OCI-LY1 (cell line): ENCODE data around the gene MPPED2.

ENCODE experiments used
- H2AFZ ChIP-seq: fragments of 200-600 bp; sonication (generic), shearing (Covaris generic); 2 replicates; pipeline ENCODE4 v1.6.0; 2014; ENCODE audit warnings: antibody characterized with exemption, mild to moderate bottlenecking, low read length
- H3F3A ChIP-seq: fragments of 200-600 bp; sonication (generic), shearing (Covaris generic); 2 replicates; pipeline ENCODE4 v1.6.0; 2014; ENCODE audit warnings: mild to moderate bottlenecking, antibody characterized with exemption, low read length, moderate library complexity; ENCODE audit not compliant: insufficient read depth
- H3K27ac ChIP-seq: fragments of 200-600 bp; sonication (generic); 2 replicates; pipeline ENCODE4 v1.5.1; 2014; ENCODE audit warnings: low read length, mixed run types, mild to moderate bottlenecking, low read depth; ENCODE audit not compliant: poor library complexity, severe bottlenecking
- H3K27me3 ChIP-seq: fragments of 200-600 bp; sonication (generic); 2 replicates; pipeline ENCODE4 v1.6.0; 2014; ENCODE audit warnings: antibody characterized with exemption, mild to moderate bottlenecking, low read length, moderate library complexity; ENCODE audit not compliant: insufficient read depth
- H3K36me3 ChIP-seq: fragments of 200-600 bp; sonication (generic); 2 replicates; pipeline ENCODE4 v1.6.1; 2014; ENCODE audit warnings: mild to moderate bottlenecking, antibody characterized with exemption, low read length, moderate library complexity, mixed read lengths; ENCODE audit not compliant: insufficient read depth
- H3K4me1 ChIP-seq: fragments of 200-600 bp; sonication (generic); 2 replicates; pipeline ENCODE4 v1.5.1; 2014; ENCODE audit warnings: mild to moderate bottlenecking, low read length, moderate library complexity; ENCODE audit not compliant: insufficient read depth, severe bottlenecking
- H3K4me2 ChIP-seq: fragments of 200-600 bp; sonication (generic), shearing (Covaris generic); 2 replicates; pipeline ENCODE4 v1.6.1; 2014; ENCODE audit warnings: low read length
- H3K4me3 ChIP-seq: fragments of 200-600 bp; sonication (generic); 2 replicates; pipeline ENCODE4 v1.5.1; 2014; ENCODE audit warnings: low read length, low read depth, mild to moderate bottlenecking, mixed read lengths; ENCODE audit not compliant: poor library complexity, severe bottlenecking
- H3K79me2 ChIP-seq: fragments of 200-600 bp; shearing (Covaris generic); 2 replicates; pipeline ENCODE4 v1.6.1; 2016; ENCODE audit warnings: mixed run types, low read length, mixed read lengths; ENCODE audit not compliant: insufficient read depth
- H3K9ac ChIP-seq: fragments of 200-600 bp; sonication (generic), shearing (Covaris generic); 2 replicates; pipeline ENCODE4 v1.6.1; 2014; ENCODE audit warnings: mild to moderate bottlenecking, low read length, mixed read lengths
- H3K9me2 ChIP-seq: fragments of 200-600 bp; sonication (generic), shearing (Covaris generic); 2 replicates; pipeline ENCODE4 v1.6.1; 2014; ENCODE audit warnings: low read depth, mild to moderate bottlenecking, low read length, mixed read lengths
- H3K9me3 ChIP-seq: fragments of 200-600 bp; shearing (Covaris generic); 2 replicates; pipeline ENCODE4 v1.6.1; 2014; ENCODE audit warnings: low read length, mixed read lengths
- H4K20me1 ChIP-seq: fragments of 200-600 bp; sonication (generic), shearing (Covaris generic); 2 replicates; pipeline ENCODE4 v1.6.0; 2016; ENCODE audit warnings: mild to moderate bottlenecking, low read length; ENCODE audit not compliant: insufficient read depth
- CTCF ChIP-seq: fragments of 200-600 bp; sonication (generic), shearing (Covaris generic); IDR thresholded peaks from 2 replicates; pipeline ENCODE4 v1.5.1; 2017; ENCODE audit warnings: mild to moderate bottlenecking, antibody characterized with exemption, low read length, moderate library complexity, mixed read lengths
- EZH2 ChIP-seq: fragments of 200-600 bp; sonication (generic), shearing (Covaris generic); IDR thresholded peaks from 2 replicates; pipeline ENCODE4 v1.8.0; 2017; ENCODE audit warnings: borderline replicate concordance, mixed run types, mild to moderate bottlenecking, antibody characterized with exemption, low read length, moderate library complexity, mixed read lengths

MPPED2 gene

DNA sequence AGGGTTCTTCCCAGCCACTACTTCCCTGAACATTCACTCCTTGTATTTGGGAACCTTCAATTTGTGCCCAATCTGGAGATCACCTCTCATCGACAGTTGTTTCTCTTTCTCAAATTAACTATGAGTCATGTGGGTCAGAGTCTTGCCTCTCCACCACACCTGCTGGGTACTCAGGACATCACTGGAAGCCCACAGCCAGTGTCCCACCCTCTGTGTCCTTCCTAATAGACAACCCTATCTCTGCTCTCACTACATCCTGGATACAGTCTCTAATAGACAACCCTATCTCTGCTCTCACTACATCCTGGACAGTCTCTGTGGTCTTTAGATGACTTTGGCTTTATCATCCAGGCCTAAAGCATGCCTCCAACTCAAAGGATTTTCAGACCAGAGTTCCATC lies 193.1 kb downstream of the MPPED2 start:
- Histone ChIP-seq H3K9ac (no peak overlapping the region), H4K20me1 (no peaks in the 10 kb centered on the region), H3K4me1 (no peaks in the 10 kb centered on the region), H3K79me2 (no peaks in the 10 kb centered on the region), H3K27me3 (no peaks in the 10 kb centered on the region), H3K36me3 (no peaks in the 10 kb centered on the region), H3K9me2 (no peaks in the 10 kb centered on the region), H3K4me2 (no peak overlapping the region), H3K9me3 (no peaks in the 10 kb centered on the region), H3K4me3 (no peak overlapping the region), H3K27ac (no peak overlapping the region), H3F3A (no peaks in the 10 kb centered on the region), H2AFZ (no peak overlapping the region)
- TF ChIP-seq CTCF (no peak), EZH2 (no peak)

- no peaks in the 10 kb centered on the region for H3K9me3 ChIP-seq
- TF ChIP-seq EZH2: no peak
- no peak for TF ChIP-seq CTCF
- H3K27ac ChIP-seq: no peak overlapping the region
- H3K4me3 ChIP-seq: no peak overlapping the region
- no peaks in the 10 kb centered on the region for H3K9me2 ChIP-seq
- no peak overlapping the region for H2AFZ ChIP-seq
- H3K36me3 ChIP-seq: no peaks in the 10 kb centered on the region
- no peak overlapping the region for H3K4me2 ChIP-seq
- H3K79me2 ChIP-seq: no peaks in the 10 kb centered on the region
- H3K27me3 ChIP-seq: no peaks in the 10 kb centered on the region
- no peak overlapping the region for H3K9ac ChIP-seq
- H3K4me1 ChIP-seq: no peaks in the 10 kb centered on the region
- no peaks in the 10 kb centered on the region for H4K20me1 ChIP-seq
- H3F3A ChIP-seq: no peaks in the 10 kb centered on the region
Observed at GRCh38 chr11:30392221-30392784, 193.8 kb downstream of the MPPED2 start.

DNA sequence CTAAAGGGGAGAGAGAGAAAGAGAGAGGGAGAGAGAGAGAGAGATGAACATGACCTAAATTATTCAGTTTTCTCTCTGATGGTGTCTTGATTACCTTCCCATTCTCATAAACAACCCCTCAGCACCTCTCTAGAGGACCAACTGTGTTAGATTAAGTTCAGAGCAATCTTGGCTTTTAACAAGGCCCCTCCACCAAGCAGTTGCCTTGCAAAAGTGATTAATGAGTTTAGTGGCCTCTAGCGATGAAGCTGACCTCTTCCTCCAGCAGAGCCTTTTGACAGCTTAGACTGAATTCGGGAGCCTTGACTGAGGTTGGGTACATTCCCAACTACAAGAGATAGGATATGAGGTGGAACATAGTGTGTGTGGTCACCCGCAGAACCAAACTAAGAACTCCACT lies 197.2 kb downstream of the MPPED2 start:
- H2AFZ ChIP-seq: no peak overlapping the region
- TF ChIP-seq EZH2 (no peak), CTCF (no peak)
- H3K9me2 ChIP-seq: no peaks in the 10 kb centered on the region
- H3K9ac ChIP-seq: no peak overlapping the region
- no peak overlapping the region for H3K27ac ChIP-seq
- H3K79me2 ChIP-seq: no peaks in the 10 kb centered on the region
- no peaks in the 10 kb centered on the region for H3K9me3 ChIP-seq
- H3K4me2 ChIP-seq: no peak overlapping the region
- H4K20me1 ChIP-seq: no peaks in the 10 kb centered on the region
- H3K27me3 ChIP-seq: no peaks in the 10 kb centered on the region
- H3K4me3 ChIP-seq: no peak overlapping the region
- H3K4me1 ChIP-seq: no peaks in the 10 kb centered on the region
- H3K36me3 ChIP-seq: no peaks in the 10 kb centered on the region
- H3F3A ChIP-seq: no peaks in the 10 kb centered on the region
